RPMI8226 (cell line): ENCODE data around the gene HPCAL1.

ENCODE experiments used
- DNase-seq: peaks from one replicate; pipeline ENCODE4 v3.0.0-alpha.2; 2015

HPCAL1 gene

GRCh38 chr2:10357193-10358169 lies 54.8 kb downstream of the HPCAL1 start:
- no peak for DNase-seq

GRCh38 chr2:10359246-10359645 lies 56.5 kb downstream of the HPCAL1 start:
- no peak for DNase-seq

GRCh38 chr2:10359731-10360329 lies 57.1 kb downstream of the HPCAL1 start:
- DNase-seq = no peak

GRCh38 chr2:10360460-10360849 lies 57.8 kb downstream of the HPCAL1 start:
- no peak for DNase-seq

- DNase-seq = no peak
These were observed 58.3 kb downstream of the HPCAL1 start for GRCh38 chr2:10360850-10361588.

GRCh38 chr2:10362096-10362897 lies 59.6 kb downstream of the HPCAL1 start:
- no peak for DNase-seq

GRCh38 chr2:10362898-10363454 lies 60.3 kb downstream of the HPCAL1 start:
- no peak for DNase-seq

GRCh38 chr2:10363861-10364610 lies 61.3 kb downstream of the HPCAL1 start:
- no peak for DNase-seq

- no peak for DNase-seq
These were observed 62.7 kb downstream of the HPCAL1 start for GRCh38 chr2:10365412-10365811.

GRCh38 chr2:10366601-10367270 lies 64.0 kb downstream of the HPCAL1 start:
- no peak for DNase-seq

- DNase-seq = no peak
These were observed 65.1 kb downstream of the HPCAL1 start for GRCh38 chr2:10367472-10368439.

- DNase-seq = no peak
These were observed 66.0 kb downstream of the HPCAL1 start for GRCh38 chr2:10368491-10369231.

- no peak for DNase-seq
These were observed 66.9 kb downstream of the HPCAL1 start for GRCh38 chr2:10369269-10370255.

- no peak for DNase-seq
These were observed 67.7 kb downstream of the HPCAL1 start for GRCh38 chr2:10370390-10370789.

- DNase-seq = no peak
These were observed 68.2 kb downstream of the HPCAL1 start for GRCh38 chr2:10370895-10371294.

- DNase-seq = no peak
These were observed 68.9 kb downstream of the HPCAL1 start for GRCh38 chr2:10371441-10372196.
